Hematopoietic multipotent progenitor cell treated with erythropoietin and hydrocortisone succinate and interleukin-3 and kit ligand, for 6 days (in vitro differentiated cells): ENCODE measurements around the gene TBC1D25.

Experiments used
- DNase-seq: peaks from one replicate; pipeline ENCODE4 v3.0.0-alpha.2; 2015

Gene TBC1D25, protein sequence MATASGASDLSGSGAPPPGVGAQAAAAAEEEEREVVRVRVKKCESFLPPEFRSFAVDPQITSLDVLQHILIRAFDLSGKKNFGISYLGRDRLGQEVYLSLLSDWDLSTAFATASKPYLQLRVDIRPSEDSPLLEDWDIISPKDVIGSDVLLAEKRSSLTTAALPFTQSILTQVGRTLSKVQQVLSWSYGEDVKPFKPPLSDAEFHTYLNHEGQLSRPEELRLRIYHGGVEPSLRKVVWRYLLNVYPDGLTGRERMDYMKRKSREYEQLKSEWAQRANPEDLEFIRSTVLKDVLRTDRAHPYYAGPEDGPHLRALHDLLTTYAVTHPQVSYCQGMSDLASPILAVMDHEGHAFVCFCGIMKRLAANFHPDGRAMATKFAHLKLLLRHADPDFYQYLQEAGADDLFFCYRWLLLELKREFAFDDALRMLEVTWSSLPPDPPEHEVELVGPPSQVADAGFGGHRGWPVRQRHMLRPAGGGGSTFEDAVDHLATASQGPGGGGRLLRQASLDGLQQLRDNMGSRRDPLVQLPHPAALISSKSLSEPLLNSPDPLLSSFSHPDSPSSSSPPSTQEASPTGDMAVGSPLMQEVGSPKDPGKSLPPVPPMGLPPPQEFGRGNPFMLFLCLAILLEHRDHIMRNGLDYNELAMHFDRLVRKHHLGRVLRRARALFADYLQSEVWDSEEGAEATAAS

DNA sequence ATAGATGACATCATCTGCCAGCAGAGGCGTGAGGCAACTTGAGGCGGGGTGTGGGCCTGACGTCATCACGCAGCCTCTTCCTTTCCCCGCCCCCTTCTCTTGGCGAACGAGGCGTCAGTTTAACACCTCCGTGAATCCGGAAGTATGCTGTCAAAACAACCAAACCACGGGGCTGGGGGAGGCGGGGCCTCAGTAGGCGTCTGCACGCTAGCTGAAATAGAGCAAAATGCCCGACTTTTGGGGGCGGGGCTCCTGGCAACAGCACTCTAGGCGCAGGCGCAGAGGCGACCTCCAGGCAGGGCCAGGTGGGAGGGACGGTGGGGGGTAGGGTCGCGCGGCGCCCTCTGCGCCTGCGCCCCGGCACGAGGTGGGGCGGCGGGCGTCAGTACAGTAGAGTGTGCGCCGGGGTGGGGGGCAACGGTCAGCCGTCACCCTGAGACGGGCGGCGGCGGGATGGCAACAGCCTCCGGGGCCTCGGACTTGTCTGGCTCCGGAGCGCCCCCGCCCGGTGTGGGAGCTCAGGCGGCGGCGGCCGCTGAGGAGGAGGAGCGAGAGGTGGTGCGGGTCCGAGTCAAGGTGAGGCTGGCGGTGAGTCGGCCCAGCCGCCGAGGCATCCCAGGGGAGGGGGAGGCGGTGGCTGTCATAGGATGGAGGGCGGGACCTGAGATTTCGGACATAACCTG is at the start of gene TBC1D25:
Gene TBC1D25 (plus strand): TSS at position 370 of the 683 bp plus-strand sequence. CDS start 84 bp downstream, at position 454.
- peak; percentile 98 for DNase-seq

GRCh38 chrX:48489892-48490291 is 49.6 kb upstream of the TBC1D25 start:
- no peak for DNase-seq

GRCh38 chrX:48490661-48491060 is 48.9 kb upstream of the TBC1D25 start:
- no peak for DNase-seq

DNA sequence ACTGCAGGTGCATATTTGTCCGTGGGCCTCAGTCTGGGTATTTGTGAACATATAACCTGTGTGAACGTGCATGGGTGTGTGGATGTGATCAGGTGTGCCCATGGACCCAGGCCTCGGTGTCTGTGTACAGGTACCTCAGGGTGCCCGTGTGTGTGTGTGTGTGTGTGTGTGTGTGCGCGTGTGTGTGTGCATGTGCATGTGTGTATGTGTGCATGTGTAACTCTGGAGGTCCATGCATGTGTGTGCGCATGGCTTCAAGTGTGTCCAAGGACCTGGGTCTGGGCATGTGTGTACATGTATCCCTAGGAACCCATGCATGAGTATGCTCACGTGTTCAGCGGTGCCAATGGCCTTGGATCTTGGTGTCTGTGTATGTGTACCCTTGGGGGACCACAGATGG is 47.7 kb upstream of the TBC1D25 start:
- DNase-seq: no peak

GRCh38 chrX:48492293-48492910 is 47.1 kb upstream of the TBC1D25 start:
- DNase-seq: no peak

- DNase-seq: peak; percentile 39
Measured at GRCh38 chrX:48493890-48494364, 45.6 kb upstream of the TBC1D25 start.

- DNase-seq: no peak
Measured at GRCh38 chrX:48496660-48497059, 42.9 kb upstream of the TBC1D25 start.

DNA sequence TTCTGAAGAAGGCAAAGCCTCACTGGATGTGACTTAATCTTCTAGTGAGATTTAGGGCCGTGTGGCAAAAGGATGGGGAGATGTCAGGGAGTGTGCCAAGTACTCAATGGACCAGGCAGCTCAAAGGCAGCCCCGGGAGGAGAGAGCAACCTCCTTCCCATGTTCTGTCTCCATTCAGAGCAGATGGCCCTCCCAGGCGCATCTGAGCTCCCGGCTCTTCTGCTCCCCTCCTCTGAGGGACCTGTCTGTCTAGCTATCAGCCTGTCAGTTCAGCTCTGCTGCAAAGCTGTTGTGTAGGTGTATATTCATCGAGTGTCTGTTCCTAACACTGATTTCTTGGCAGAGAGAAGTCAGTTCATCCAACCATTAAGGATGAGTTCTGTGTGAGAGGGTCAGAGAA is 41.6 kb upstream of the TBC1D25 start:
- no peak for DNase-seq

DNA sequence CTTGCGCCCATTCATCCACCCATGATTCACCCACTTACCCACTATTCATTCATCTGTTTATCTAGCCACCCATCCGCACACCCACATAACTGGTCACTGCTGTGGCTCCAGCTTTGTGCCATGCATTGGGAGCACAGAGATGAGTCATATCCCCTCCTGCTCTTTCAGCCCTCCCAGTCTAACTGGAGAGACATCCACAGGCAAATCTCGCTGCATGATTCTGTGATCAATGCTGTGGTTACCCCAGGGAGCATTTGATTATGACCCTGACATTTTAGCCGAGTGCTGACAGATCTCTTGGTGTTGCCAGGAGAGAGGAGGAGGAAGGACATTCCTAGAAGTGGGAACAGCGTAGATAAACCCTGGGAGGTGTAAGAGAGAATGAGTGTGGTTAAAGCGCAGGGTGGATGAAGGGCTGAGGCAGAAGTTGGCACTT is 41.1 kb upstream of the TBC1D25 start:
- DNase-seq: peak; percentile 42

DNA sequence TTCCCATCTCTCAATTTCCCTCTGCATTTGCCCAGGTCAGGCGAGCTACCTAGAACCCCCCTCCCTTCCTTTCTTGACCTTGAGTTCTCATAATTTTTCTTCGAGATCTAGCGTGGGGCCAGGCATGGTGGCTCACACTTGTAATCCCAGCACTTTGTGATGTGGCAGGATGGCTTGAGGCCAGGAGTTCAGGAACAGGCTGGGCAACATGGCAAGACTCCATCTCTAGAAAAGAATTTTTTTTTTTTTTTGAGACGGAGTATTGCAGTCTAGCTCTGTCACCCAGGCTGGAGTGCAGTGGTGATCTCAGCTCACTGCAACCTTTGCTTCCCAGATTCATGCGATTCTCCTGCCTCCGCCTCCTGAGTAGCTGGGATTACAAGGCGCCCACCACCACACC is 35.3 kb upstream of the TBC1D25 start:
- no peak for DNase-seq

DNA sequence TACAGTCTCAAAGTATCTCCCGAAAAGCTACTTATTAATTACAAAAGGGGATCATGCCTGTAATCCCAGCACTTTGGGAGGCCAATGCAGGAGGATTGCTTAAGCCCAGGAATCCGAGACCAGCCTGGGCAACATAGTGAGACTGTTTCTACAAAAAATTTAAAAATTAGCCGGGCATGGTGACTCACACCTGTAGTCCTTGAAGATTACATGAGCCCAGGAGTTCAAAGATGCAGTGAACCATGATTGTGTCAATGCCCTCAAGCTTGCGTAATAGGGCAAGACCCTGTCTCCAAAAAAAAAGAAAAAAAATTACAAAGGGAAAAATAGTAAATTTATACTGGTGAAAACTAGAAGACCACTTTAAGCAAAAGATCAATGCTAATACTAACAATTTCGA is 34.0 kb upstream of the TBC1D25 start:
- no peak for DNase-seq

GRCh38 chrX:48507246-48507645 is 32.3 kb upstream of the TBC1D25 start:
- DNase-seq: no peak

- DNase-seq: peak; percentile 84
Measured at GRCh38 chrX:48508400-48509244, 30.9 kb upstream of the TBC1D25 start, which contains the start of gene PORCN. Gene PORCN, plus strand, starts transcription at chrX:48508992. Its CDS starts 829 bp downstream, at chrX:48509821.

DNA sequence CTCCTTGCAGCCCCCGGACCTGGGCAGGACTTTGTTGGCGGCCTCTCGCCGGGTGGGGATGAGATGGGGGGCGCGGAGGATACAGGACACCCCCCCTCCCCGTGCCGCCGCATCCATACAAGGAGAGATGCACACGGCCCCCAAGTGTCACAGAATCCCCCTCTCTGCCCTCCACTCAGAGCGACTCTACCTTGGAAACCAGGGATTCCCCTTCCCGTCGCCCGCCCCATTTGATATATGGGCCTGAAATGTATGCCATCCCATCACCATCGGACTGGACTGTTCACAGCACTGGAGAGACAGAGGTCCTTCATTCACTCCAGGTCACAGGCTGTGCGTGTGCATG is 30.3 kb upstream of the TBC1D25 start:
- no peak for DNase-seq

DNA sequence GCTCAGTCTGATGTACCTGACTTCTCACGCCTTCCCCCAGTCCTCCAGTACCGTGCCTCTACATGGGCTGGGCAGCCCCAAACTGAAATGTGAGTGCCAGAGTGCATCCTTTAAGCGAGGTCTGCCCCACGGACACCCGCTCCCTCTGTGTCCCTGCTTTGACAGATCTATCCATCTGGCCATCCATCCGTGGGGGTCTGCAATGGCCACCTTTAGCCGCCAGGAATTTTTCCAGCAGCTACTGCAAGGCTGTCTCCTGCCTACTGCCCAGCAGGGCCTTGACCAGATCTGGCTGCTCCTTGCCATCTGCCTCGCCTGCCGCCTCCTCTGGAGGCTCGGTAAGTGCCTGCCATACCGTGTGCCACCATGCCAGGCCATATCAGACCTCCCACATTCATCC is 29.9 kb upstream of the TBC1D25 start:
- no peak for DNase-seq

DNA sequence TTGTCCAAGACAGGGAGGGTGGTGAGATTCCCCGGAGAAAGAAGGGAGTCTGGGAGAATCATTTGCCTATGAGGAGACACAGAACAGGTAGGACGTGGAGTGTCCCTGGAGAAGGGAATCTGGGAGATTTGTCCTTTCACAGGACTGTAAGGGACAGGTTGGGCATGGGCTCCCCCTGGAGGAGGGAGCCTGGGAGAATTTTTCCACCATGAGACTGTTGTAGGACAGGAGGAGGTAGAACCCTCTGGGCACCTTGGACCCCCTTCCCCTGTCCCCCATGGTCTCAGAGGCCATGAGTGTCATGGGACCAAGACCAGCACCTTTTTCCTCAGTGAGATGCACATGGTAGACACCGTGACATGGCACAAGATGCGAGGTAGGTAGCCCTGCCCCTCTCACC is 28.0 kb upstream of the TBC1D25 start:
- no peak for DNase-seq

DNA sequence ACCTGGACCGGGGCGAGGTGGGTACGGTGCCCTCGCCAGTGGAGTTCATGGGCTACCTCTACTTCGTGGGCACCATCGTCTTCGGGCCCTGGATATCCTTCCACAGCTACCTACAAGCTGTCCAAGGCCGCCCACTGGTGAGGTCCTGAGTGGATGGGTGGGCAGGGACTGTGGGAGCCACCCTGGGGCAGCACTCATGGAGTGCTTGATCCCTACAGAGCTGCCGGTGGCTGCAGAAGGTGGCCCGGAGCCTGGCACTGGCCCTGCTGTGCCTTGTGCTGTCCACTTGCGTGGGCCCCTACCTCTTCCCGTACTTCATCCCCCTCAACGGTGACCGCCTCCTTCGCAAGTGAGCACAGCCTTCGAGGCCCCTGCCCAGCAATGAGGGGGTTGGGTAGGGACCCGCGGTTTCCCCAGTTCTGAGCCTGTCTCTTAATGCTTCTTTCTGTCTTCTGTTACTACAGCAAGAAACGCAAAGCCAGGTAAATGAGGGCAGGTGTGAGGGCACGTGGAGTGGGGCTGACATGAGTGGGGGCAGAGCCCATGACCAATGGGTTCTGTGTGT is 27.1 kb upstream of the TBC1D25 start:
- no peak for DNase-seq

DNA sequence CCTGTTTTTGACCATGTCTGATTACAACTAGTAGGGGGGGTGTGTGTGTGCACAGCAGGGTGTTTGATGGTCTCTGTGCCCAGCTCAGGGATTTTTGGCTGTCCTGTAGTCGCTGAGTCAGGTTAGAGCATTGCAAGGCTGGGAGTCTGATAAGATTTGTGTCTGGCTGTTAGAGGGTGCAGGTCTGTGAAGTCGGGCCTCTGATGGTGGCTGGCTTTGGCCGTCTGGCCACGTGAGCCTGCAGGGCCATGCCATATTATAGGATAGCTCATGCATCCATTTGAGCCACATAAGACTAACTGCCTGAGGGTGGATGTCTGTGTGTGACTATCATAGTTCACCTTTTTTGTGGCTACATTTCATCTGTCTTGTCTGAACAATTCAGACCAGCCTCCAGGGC is 25.8 kb upstream of the TBC1D25 start:
- no peak for DNase-seq

DNA sequence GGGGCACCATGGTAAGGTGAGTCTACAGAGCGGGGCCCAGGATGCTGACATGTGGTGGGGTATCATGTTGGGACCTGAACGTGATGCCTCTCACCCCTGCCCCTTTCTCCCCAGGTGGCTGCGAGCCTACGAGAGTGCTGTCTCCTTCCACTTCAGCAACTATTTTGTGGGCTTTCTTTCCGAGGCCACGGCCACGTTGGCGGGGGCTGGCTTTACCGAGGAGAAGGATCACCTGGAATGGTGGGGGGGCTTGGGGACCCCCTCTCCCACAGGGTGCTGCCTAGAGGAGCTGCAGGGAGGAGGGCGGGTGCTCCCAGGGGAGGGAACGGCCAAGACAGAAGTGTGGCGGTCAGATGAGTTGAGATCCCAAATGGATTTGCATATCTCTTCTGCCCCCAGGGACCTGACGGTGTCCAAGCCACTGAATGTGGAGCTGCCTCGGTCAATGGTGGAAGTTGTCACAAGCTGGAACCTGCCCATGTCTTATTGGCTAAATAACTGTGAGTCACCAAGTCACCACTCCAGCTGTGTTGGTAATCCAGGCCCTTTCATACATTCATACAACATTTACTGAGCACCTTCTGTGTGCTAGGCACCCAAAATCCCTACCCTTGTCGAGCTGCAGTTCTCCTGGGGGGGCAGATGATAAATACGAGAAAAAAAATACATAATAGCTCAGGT is 25.2 kb upstream of the TBC1D25 start:
- DNase-seq: no peak

DNA sequence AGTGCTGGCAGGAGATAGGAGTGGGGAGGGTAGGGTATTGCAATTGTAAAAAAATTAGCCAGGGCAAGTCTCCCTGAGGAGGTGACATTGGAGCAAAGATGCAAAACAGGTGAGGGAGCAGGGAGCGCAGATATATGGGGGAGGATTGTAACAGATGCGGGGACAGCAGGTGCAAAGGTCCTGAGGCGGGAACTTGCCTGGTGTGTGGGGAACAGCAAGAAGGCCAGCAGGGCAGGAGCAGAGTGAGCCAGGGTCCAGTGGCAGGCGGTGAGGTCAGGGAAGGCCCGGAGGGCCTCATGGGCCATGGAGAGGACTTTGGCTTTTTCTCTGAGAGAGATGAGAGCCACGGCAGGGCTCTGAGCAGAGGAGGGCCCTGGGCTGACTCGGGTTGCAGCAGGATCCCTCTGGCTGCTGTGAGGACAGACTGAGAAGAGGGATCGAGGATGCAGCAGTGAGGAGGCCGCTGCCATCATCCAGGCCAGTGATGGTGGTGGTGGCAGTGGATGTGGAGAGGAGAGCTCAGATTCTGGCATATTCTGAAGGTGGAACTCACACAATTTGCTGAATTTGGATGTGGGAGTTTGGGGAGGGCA is 24.6 kb upstream of the TBC1D25 start:
- DNase-seq: no peak

DNA sequence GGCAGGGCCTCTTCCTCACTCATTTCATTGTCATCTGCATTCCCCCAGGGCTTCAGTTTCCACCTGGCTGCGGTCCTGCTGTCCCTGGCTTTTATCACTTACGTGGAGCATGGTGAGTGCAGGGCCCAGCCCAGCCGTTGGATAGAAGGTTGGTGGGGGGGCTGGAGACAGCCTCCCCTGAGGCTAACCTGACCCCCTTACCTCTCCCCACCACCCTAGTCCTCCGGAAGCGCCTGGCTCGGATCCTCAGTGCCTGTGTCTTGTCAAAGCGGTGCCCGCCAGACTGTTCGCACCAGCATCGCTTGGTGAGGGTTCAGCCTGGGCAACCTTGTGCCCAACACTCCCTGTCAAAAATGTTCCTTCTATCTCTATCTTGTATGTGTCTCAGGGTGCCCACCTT is 23.7 kb upstream of the TBC1D25 start:
- no peak for DNase-seq
